Right lobe of liver (tissue), 4 donors: Measurements from ENCODE around the gene PRKAR2B.

ENCODE experiments used
- CTCF ChIP-seq, 4 donors: fragments of 200-600 bp in 3 of 4; fragments of 450-650 bp in 1 of 4; IDR thresholded peaks; one replicate each; pipeline versions ENCODE4 v1.5.1 to v1.8.0; 2016 to 2022; ENCODE audit warnings: antibody characterized with exemption in 4 of 4, mild to moderate bottlenecking in 2 of 4
- POLR2A ChIP-seq: fragments of 450-650 bp; IDR thresholded peaks from one replicate; pipeline ENCODE4 v1.6.1; 2017; ENCODE audit warnings: antibody characterized with exemption, mild to moderate bottlenecking
- donor health status: DM: no; HTN: no; CAD: no.
- donor health status: DM: no; HTN: no; CAD: no.
- donor health status: DM: no; HTN: yes; CAD: no.

GRCh38 chr7:107157091-107157490 is 112.6 kb downstream of the PRKAR2B start:
- no peak for TF ChIP-seq POLR2A
- no peak for TF ChIP-seq CTCF (IDR thresholded peaks at IDR 0.05)
